SKM-1 treated with dmso at 0.1 percent for 144 hours (cell line): ENCODE results near the gene PLEKHG3.
"Not testable (repeated sequence)": the region's sequence is repeated elsewhere in the genome, so short reads cannot be mapped to it uniquely, and the experiment has no call there.

Experiments
- DNase-seq: peaks from one replicate; lab custom pipeline; 2025; ENCODE audit not compliant: unreplicated experiment; lab: John Stamatoyannopoulos, UW

Gene PLEKHG3

GRCh38 chr14:64704143-64704742 is at the start of gene PLEKHG3:
PLEKHG3 (plus strand) TSS chr14:64704424; CDS start chr14:64727632, 23,208 bp downstream.
- DNase-seq, result no peak

GRCh38 chr14:64654901-64655300 is 49.3 kb upstream of the PLEKHG3 start:
- peak; percentile 25 for DNase-seq

- DNase-seq, result no peak
These were observed 47.2 kb upstream of the PLEKHG3 start for GRCh38 chr14:64656986-64657385.

GRCh38 chr14:64658201-64658600 is 46.0 kb upstream of the PLEKHG3 start:
- DNase-seq, result no peak

GRCh38 chr14:64658700-64659264 is 45.4 kb upstream of the PLEKHG3 start:
- not testable (repeated sequence) for DNase-seq

- no peak for DNase-seq
These were observed 44.9 kb upstream of the PLEKHG3 start for GRCh38 chr14:64659366-64659765.

- no peak for DNase-seq
These were observed 41.0 kb upstream of the PLEKHG3 start for GRCh38 chr14:64663174-64663573.

- DNase-seq, result peak; percentile 24
These were observed 32.6 kb upstream of the PLEKHG3 start for GRCh38 chr14:64671591-64671990.

GRCh38 chr14:64673316-64673715 is 30.9 kb upstream of the PLEKHG3 start:
- peak; percentile 43 for DNase-seq

- DNase-seq, result peak; percentile 60
These were observed 30.5 kb upstream of the PLEKHG3 start for GRCh38 chr14:64673748-64674147.

- no peak for DNase-seq
These were observed 29.4 kb upstream of the PLEKHG3 start for GRCh38 chr14:64674829-64675228.

- no peak for DNase-seq
These were observed 28.9 kb upstream of the PLEKHG3 start for GRCh38 chr14:64675312-64675711.

GRCh38 chr14:64676410-64677008 is 27.7 kb upstream of the PLEKHG3 start:
- DNase-seq, result no peak

- no peak for DNase-seq
These were observed 24.1 kb upstream of the PLEKHG3 start for GRCh38 chr14:64680013-64680713.

GRCh38 chr14:64680714-64681065 is 23.5 kb upstream of the PLEKHG3 start:
- no peak for DNase-seq

- no peak for DNase-seq
These were observed 22.2 kb upstream of the PLEKHG3 start for GRCh38 chr14:64681796-64682710.

GRCh38 chr14:64682843-64683242 is 21.4 kb upstream of the PLEKHG3 start:
- DNase-seq, result no peak

GRCh38 chr14:64683264-64683663 is 21.0 kb upstream of the PLEKHG3 start:
- no peak for DNase-seq

GRCh38 chr14:64684091-64684490 is 20.1 kb upstream of the PLEKHG3 start:
- DNase-seq, result no peak

- no peak for DNase-seq
These were observed 18.6 kb upstream of the PLEKHG3 start for GRCh38 chr14:64685371-64686281.
